ENCODE results near the gene CDH26. TPM values are rescaled to one million over a fixed set of nuclear protein-coding genes. Genes with fewer than 3 reads are reported as not detected.

Gene CDH26
- total and polyA plus RNA-seq, 2 donors from 2014 or later = 0.47 to 2.4 TPM

DNA sequence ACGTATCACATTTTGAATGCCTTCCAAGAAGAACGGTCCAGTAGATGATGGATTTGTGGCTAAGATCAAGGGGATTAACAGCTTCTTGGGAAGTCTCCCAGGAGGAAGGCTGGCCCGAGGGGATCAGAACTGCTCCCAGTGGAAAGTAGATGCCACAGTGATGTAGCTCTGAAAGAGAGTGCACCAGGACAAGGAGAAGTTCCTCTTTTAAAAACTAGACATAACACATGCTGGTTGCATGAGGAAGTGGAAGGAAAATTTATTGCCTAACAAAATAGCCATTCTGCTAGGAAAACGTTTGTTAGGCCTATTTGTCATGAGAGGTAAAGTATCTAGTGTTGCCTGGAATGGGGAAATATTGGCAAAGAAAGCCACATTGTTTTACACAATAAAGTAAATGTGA lies 87.8 kb downstream of the CDH26 start:
- H3K27ac ChIP-seq (ENCODE audit: low read depth in 2 of 2, low read length in 2 of 2) = no peak overlapping the region
- no peaks in the 10 kb centered on the region for H3K27me3 ChIP-seq (ENCODE audit: control insufficient read depth, insufficient read depth, low read length)
- DNase-seq = peak in 2 of 5 donors; percentile 30 to 33
- TF ChIP-seq, protein P1, sequence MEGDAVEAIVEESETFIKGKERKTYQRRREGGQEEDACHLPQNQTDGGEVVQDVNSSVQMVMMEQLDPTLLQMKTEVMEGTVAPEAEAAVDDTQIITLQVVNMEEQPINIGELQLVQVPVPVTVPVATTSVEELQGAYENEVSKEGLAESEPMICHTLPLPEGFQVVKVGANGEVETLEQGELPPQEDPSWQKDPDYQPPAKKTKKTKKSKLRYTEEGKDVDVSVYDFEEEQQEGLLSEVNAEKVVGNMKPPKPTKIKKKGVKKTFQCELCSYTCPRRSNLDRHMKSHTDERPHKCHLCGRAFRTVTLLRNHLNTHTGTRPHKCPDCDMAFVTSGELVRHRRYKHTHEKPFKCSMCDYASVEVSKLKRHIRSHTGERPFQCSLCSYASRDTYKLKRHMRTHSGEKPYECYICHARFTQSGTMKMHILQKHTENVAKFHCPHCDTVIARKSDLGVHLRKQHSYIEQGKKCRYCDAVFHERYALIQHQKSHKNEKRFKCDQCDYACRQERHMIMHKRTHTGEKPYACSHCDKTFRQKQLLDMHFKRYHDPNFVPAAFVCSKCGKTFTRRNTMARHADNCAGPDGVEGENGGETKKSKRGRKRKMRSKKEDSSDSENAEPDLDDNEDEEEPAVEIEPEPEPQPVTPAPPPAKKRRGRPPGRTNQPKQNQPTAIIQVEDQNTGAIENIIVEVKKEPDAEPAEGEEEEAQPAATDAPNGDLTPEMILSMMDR (IDR thresholded peaks at IDR 0.05; ENCODE audit: borderline replicate concordance, extremely low read depth, insufficient read depth) = no peak
- H3K9ac ChIP-seq (ENCODE audit: low read length in 3 of 3) = no peak overlapping the region
- intact Hi-C loops (cut with DNase I) = no loop called here
- FAIRE-seq = no peak
- no peaks in the 10 kb centered on the region for H3K4me1 ChIP-seq (ENCODE audit: control insufficient read depth in 2 of 3, insufficient read depth in 2 of 3, low read depth in 1 of 3, low read length in 3 of 3)
- H3K4me3 ChIP-seq (ENCODE audit: low read length in 3 of 3) = no peak overlapping the region
- H3K9me3 ChIP-seq (ENCODE audit: control insufficient read depth in 2 of 3, insufficient read depth in 1 of 3, low read length in 3 of 3) = no peaks in the 10 kb centered on the region
- no peaks in the 10 kb centered on the region for H3K36me3 ChIP-seq (ENCODE audit: control insufficient read depth in 2 of 3, insufficient read depth in 3 of 3, low read length in 3 of 3)

DNA sequence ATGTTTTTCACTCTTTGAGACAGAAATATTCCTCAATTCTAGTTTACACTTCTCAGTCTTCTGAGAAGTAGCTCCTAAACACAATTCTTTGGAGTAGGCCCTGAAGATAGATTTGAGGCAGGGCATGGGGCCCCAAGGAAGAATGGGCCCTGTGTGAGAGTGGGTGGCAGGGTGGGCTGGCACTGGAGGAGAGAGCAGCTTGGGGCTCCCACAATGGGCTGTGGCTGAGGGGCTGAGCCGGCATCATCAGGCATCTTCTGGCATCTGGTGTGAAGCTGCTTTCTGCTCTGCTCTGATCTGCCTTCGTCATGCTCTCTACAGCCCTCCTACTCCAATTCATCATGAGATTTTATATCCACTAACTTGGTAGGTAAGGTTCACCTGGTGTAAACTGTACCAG lies 88.2 kb downstream of the CDH26 start:
- H3K4me3 ChIP-seq (ENCODE audit: low read length in 3 of 3) = no peak overlapping the region
- no peaks in the 10 kb centered on the region for H3K36me3 ChIP-seq (ENCODE audit: control insufficient read depth in 2 of 3, insufficient read depth in 3 of 3, low read length in 3 of 3)
- TF ChIP-seq, protein P1 (IDR thresholded peaks at IDR 0.05; ENCODE audit: borderline replicate concordance, extremely low read depth, insufficient read depth) = no peak
- intact Hi-C loops (cut with DNase I) = no loop called here
- H3K4me1 ChIP-seq (ENCODE audit: control insufficient read depth in 2 of 3, insufficient read depth in 2 of 3, low read depth in 1 of 3, low read length in 3 of 3) = no peaks in the 10 kb centered on the region
- FAIRE-seq = no peak
- H3K27ac ChIP-seq (ENCODE audit: low read depth in 2 of 2, low read length in 2 of 2) = no peak overlapping the region
- no peak for DNase-seq
- H3K9ac ChIP-seq (ENCODE audit: low read length in 3 of 3) = no peak overlapping the region
- H3K9me3 ChIP-seq (ENCODE audit: control insufficient read depth in 2 of 3, insufficient read depth in 1 of 3, low read length in 3 of 3) = no peaks in the 10 kb centered on the region
- no peaks in the 10 kb centered on the region for H3K27me3 ChIP-seq (ENCODE audit: control insufficient read depth, insufficient read depth, low read length)

DNA sequence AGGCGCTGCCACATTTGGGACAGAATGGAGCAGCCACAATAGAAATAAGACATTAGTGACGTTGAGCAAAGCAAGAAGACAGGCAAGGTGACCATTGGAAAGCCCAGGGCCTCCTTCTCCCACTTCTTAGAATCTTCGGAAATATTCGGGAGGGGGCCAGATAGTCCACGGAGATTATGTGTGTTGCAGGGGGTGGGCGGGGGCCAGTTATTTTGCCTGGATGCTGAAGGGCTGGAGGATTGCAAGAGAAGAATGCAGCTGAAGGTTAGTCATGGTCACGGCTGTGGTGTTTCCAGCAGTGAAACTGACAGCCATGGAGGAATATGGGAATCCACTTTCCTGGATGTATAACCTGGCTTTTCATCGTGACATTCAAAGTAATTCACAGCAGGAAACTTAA lies 88.6 kb downstream of the CDH26 start:
- Histone ChIP-seq H3K36me3 (ENCODE audit: control insufficient read depth in 2 of 3, insufficient read depth in 3 of 3, low read length in 3 of 3) (no peaks in the 10 kb centered on the region), H3K27ac (ENCODE audit: low read depth in 2 of 2, low read length in 2 of 2) (no peak overlapping the region), H3K9me3 (ENCODE audit: control insufficient read depth in 2 of 3, insufficient read depth in 1 of 3, low read length in 3 of 3) (no peaks in the 10 kb centered on the region), H3K4me1 (ENCODE audit: control insufficient read depth in 2 of 3, insufficient read depth in 2 of 3, low read depth in 1 of 3, low read length in 3 of 3) (no peaks in the 10 kb centered on the region), H3K4me3 (ENCODE audit: low read length in 3 of 3) (no peak overlapping the region), H3K27me3 (ENCODE audit: control insufficient read depth, insufficient read depth, low read length) (no peaks in the 10 kb centered on the region), H3K9ac (ENCODE audit: low read length in 3 of 3) (no peak overlapping the region)
- no peak for DNase-seq
- intact Hi-C loops (cut with DNase I) = no loop called here
- TF ChIP-seq, protein P1 (IDR thresholded peaks at IDR 0.05; ENCODE audit: borderline replicate concordance, extremely low read depth, insufficient read depth) = no peak
- no peak for FAIRE-seq

Data from kidney (tissue), 14 donors.